Parathyroid adenoma (tissue), 2 donors: ENCODE measurements around the gene TENM3.

ENCODE experiments used
- H2AFZ ChIP-seq: fragments of 300-600 bp; sonication (generic); one replicate; pipeline ENCODE4 v1.7.0; 2017; ENCODE audit warnings: antibody characterized with exemption, mild to moderate bottlenecking
- H3K27ac ChIP-seq: fragments of 300-600 bp; sonication (generic); one replicate; pipeline ENCODE4 v1.7.0; 2017
- H3K27me3 ChIP-seq: fragments of 300-600 bp; sonication (generic); one replicate; pipeline ENCODE4 v1.7.0; 2017; ENCODE audit warnings: low read length; ENCODE audit not compliant: control insufficient read depth, insufficient read depth
- H3K36me3 ChIP-seq: fragments of 300-600 bp; sonication (generic); one replicate; pipeline ENCODE4 v1.7.0; 2017; ENCODE audit warnings: low read length; ENCODE audit not compliant: control insufficient read depth, insufficient read depth
- H3K4me1 ChIP-seq: fragments of 300-600 bp; sonication (generic); one replicate; pipeline ENCODE4 v1.7.0; 2017; ENCODE audit warnings: control low read depth
- H3K4me2 ChIP-seq: fragments of 300-600 bp; sonication (generic); one replicate; pipeline ENCODE4 v1.7.0; 2017; ENCODE audit warnings: low read length
- H3K4me3 ChIP-seq: fragments of 300-600 bp; sonication (generic); one replicate; pipeline ENCODE4 v1.7.0; 2017; ENCODE audit warnings: low read depth, low read length
- H3K79me2 ChIP-seq: fragments of 300-600 bp; sonication (generic); one replicate; pipeline ENCODE4 v1.7.0; 2017; ENCODE audit warnings: control low read depth
- H3K9ac ChIP-seq: fragments of 300-600 bp; sonication (generic); one replicate; pipeline ENCODE4 v1.7.0; 2017; ENCODE audit warnings: mild to moderate bottlenecking
- H3K9me3 ChIP-seq: fragments of 300-600 bp; sonication (generic); one replicate; pipeline ENCODE4 v1.7.0; 2017; ENCODE audit warnings: low read length; ENCODE audit not compliant: control insufficient read depth
- TF ChIP-seq, protein P1 (sequence below): fragments of 300-600 bp; sonication (generic); IDR thresholded peaks from one replicate; pipeline ENCODE4 v1.7.0; 2017; ENCODE audit warnings: antibody characterized with exemption, mild to moderate bottlenecking
- donor health status: primary hyperparathyroidism.

Gene TENM3

DNA sequence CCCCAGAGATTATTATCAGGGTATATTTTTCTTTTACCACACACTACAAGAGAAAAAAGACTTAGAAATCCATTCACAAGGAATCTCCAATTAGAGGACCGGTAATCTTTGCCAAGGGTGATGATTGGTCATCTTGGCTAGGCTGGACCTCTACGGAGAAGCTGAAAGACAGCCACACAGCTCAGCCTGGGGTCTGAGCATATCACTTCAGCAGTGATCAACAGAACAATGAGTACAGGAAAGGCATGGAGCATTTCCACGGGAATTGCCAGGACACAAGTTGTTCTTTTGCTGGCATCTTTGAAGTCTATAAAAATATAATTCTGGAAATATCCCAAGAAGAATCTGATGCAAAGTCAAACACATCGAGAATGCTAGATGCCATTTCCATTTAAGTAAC is 191.5 kb downstream of the TENM3 start:
- TF ChIP-seq, protein P1, sequence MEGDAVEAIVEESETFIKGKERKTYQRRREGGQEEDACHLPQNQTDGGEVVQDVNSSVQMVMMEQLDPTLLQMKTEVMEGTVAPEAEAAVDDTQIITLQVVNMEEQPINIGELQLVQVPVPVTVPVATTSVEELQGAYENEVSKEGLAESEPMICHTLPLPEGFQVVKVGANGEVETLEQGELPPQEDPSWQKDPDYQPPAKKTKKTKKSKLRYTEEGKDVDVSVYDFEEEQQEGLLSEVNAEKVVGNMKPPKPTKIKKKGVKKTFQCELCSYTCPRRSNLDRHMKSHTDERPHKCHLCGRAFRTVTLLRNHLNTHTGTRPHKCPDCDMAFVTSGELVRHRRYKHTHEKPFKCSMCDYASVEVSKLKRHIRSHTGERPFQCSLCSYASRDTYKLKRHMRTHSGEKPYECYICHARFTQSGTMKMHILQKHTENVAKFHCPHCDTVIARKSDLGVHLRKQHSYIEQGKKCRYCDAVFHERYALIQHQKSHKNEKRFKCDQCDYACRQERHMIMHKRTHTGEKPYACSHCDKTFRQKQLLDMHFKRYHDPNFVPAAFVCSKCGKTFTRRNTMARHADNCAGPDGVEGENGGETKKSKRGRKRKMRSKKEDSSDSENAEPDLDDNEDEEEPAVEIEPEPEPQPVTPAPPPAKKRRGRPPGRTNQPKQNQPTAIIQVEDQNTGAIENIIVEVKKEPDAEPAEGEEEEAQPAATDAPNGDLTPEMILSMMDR = no peak
- Histone ChIP-seq H3K9ac (no peak overlapping the region), H3K4me3 (no peak overlapping the region), H3K4me2 (no peak overlapping the region), H2AFZ (no peak overlapping the region), H3K9me3 (no peaks in the 10 kb centered on the region), H3K27me3 (no peaks in the 10 kb centered on the region), H3K36me3 (no peaks in the 10 kb centered on the region), H3K4me1 (no peaks in the 10 kb centered on the region), H3K79me2 (no peaks in the 10 kb centered on the region), H3K27ac (no peak overlapping the region)

GRCh38 chr4:182435401-182435800 is 192.2 kb downstream of the TENM3 start:
- no peak overlapping the region for H3K27ac ChIP-seq
- no peaks in the 10 kb centered on the region for H3K79me2 ChIP-seq
- no peak overlapping the region for H2AFZ ChIP-seq
- no peak overlapping the region for H3K9ac ChIP-seq
- no peak overlapping the region for H3K4me2 ChIP-seq
- H3K27me3 ChIP-seq = no peaks in the 10 kb centered on the region
- H3K9me3 ChIP-seq = no peaks in the 10 kb centered on the region
- H3K4me1 ChIP-seq = no peaks in the 10 kb centered on the region
- TF ChIP-seq, protein P1 = no peak
- no peak overlapping the region for H3K4me3 ChIP-seq
- H3K36me3 ChIP-seq = no peaks in the 10 kb centered on the region

- Histone ChIP-seq H3K36me3 (no peaks in the 10 kb centered on the region), H3K9ac (no peak overlapping the region), H3K4me1 (no peaks in the 10 kb centered on the region), H3K4me3 (no peak overlapping the region), H2AFZ (no peak overlapping the region), H3K27ac (no peak overlapping the region), H3K79me2 (no peaks in the 10 kb centered on the region), H3K27me3 (no peaks in the 10 kb centered on the region), H3K9me3 (no peaks in the 10 kb centered on the region), H3K4me2 (no peak overlapping the region)
- TF ChIP-seq, protein P1 = no peak
Observed at GRCh38 chr4:182443070-182443469, 199.9 kb downstream of the TENM3 start.

- Histone ChIP-seq H3K27ac (no peak overlapping the region), H3K4me1 (no peaks in the 10 kb centered on the region), H3K27me3 (no peaks in the 10 kb centered on the region), H3K79me2 (no peaks in the 10 kb centered on the region), H3K4me2 (peak overlapping the region; percentile 95), H3K9ac (no peak overlapping the region), H3K9me3 (no peaks in the 10 kb centered on the region), H2AFZ (peak overlapping the region; percentile 84), H3K36me3 (no peaks in the 10 kb centered on the region), H3K4me3 (peak overlapping the region; percentile 73)
- TF ChIP-seq, protein P1 = no peak
Observed at GRCh38 chr4:182447767-182448280, 204.6 kb downstream of the TENM3 start.
